ENCODE results near the gene WWOX.

WWOX gene

GRCh38 chr16:79003026-79003609 lies 903.7 kb downstream of the WWOX start:
- no peak for DNase-seq (ENCODE audit: low read depth)

GRCh38 chr16:79004309-79004708 lies 904.9 kb downstream of the WWOX start:
- no peak for DNase-seq (ENCODE audit: low read depth)

GRCh38 chr16:79005096-79005495 lies 905.6 kb downstream of the WWOX start:
- no peak for DNase-seq (ENCODE audit: low read depth)

GRCh38 chr16:79006206-79006605 lies 906.8 kb downstream of the WWOX start:
- no peak for DNase-seq (ENCODE audit: low read depth)

- no peak for DNase-seq (ENCODE audit: low read depth)
These were observed 907.3 kb downstream of the WWOX start for GRCh38 chr16:79006765-79007164.

- DNase-seq (ENCODE audit: low read depth) = no peak
These were observed 908.2 kb downstream of the WWOX start for GRCh38 chr16:79007614-79008013.

- no peak for DNase-seq (ENCODE audit: low read depth)
These were observed 908.8 kb downstream of the WWOX start for GRCh38 chr16:79008036-79008868.

- DNase-seq (ENCODE audit: low read depth) = no peak
These were observed 909.4 kb downstream of the WWOX start for GRCh38 chr16:79008869-79009179.

GRCh38 chr16:79009896-79010295 lies 910.4 kb downstream of the WWOX start:
- no peak for DNase-seq (ENCODE audit: low read depth)

- no peak for DNase-seq (ENCODE audit: low read depth)
These were observed 911.8 kb downstream of the WWOX start for GRCh38 chr16:79011282-79011681.

- no peak for DNase-seq (ENCODE audit: low read depth)
These were observed 913.4 kb downstream of the WWOX start for GRCh38 chr16:79012671-79013434.

GRCh38 chr16:79013930-79014660 lies 914.6 kb downstream of the WWOX start:
- no peak for DNase-seq (ENCODE audit: low read depth)

GRCh38 chr16:79018650-79019429 lies 919.4 kb downstream of the WWOX start:
- DNase-seq (ENCODE audit: low read depth) = no peak

- no peak for DNase-seq (ENCODE audit: low read depth)
These were observed 920.0 kb downstream of the WWOX start for GRCh38 chr16:79019431-79019830.

- DNase-seq (ENCODE audit: low read depth) = no peak
These were observed 922.7 kb downstream of the WWOX start for GRCh38 chr16:79021991-79022630.

- no peak for DNase-seq (ENCODE audit: low read depth)
These were observed 926.7 kb downstream of the WWOX start for GRCh38 chr16:79026117-79026516.

GRCh38 chr16:79036541-79036940 lies 937.1 kb downstream of the WWOX start:
- DNase-seq (ENCODE audit: low read depth) = no peak

GRCh38 chr16:79037521-79038373 lies 938.3 kb downstream of the WWOX start:
- no peak for DNase-seq (ENCODE audit: low read depth)

GRCh38 chr16:79041206-79041605 lies 941.8 kb downstream of the WWOX start:
- no peak for DNase-seq (ENCODE audit: low read depth)

- DNase-seq (ENCODE audit: low read depth) = no peak
These were observed 942.7 kb downstream of the WWOX start for GRCh38 chr16:79042141-79042540.
